PC-3 (cell line): ENCODE data around the gene PTAFR.

Experiments
- EZH2 ChIP-seq: fragments of 300-600 bp; sonication (generic); IDR thresholded peaks from one replicate; pipeline ENCODE4 v1.6.1; 2017; ENCODE audit warnings: antibody characterized with exemption, mild to moderate bottlenecking, low read length; ENCODE audit not compliant: unreplicated experiment
- EZH2phosphoT487 ChIP-seq: fragments of 300-600 bp; sonication (generic); IDR thresholded peaks from 2 replicates; pipeline ENCODE4 v1.6.1; 2018; ENCODE audit warnings: mild to moderate bottlenecking, antibody characterized with exemption, low read length, borderline replicate concordance
- TF ChIP-seq, protein P1 (sequence below): fragments of 300-600 bp; sonication (generic); conservative IDR thresholded peaks from 2 replicates; pipeline ENCODE4 v1.5.1; 2017; ENCODE audit warnings: antibody characterized with exemption, low read depth, mild to moderate bottlenecking, low read length

DNA sequence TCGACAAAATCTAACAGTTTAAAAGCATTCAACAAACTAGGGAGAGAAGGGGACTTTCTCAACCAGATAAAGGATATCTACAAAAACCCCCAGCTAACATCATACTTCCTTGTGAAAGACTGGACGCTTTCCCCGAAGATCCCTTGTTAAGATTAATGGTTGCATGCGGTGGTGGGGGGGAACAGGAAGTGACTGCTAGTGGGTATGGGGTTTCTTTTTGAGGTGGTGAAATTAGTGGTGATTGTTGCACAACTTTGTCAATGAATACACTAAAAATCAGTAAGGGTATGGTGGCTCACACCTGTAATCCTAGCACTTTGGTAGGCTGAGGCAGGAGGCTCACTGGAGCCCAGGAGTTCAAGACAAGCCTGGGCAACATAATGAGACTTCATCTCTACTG, 61.2 kb downstream of the PTAFR start:
- TF ChIP-seq, protein P1, sequence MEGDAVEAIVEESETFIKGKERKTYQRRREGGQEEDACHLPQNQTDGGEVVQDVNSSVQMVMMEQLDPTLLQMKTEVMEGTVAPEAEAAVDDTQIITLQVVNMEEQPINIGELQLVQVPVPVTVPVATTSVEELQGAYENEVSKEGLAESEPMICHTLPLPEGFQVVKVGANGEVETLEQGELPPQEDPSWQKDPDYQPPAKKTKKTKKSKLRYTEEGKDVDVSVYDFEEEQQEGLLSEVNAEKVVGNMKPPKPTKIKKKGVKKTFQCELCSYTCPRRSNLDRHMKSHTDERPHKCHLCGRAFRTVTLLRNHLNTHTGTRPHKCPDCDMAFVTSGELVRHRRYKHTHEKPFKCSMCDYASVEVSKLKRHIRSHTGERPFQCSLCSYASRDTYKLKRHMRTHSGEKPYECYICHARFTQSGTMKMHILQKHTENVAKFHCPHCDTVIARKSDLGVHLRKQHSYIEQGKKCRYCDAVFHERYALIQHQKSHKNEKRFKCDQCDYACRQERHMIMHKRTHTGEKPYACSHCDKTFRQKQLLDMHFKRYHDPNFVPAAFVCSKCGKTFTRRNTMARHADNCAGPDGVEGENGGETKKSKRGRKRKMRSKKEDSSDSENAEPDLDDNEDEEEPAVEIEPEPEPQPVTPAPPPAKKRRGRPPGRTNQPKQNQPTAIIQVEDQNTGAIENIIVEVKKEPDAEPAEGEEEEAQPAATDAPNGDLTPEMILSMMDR = no peak
- TF ChIP-seq EZH2 = no peak
- TF ChIP-seq EZH2phosphoT487 = no peak
